ENCODE results near the gene GSTT2.
"Not testable (repeated sequence)": the region's sequence is repeated elsewhere in the genome, so short reads cannot be mapped to it uniquely, and the experiment has no call there.

GRCh38 chr22:23986089-23986488 is 6.2 kb downstream of the GSTT2 start:
- not testable (repeated sequence) for TF ChIP-seq POLR2A, CTCF, POLR2AphosphoS5, EP300 (IDR thresholded peaks at IDR 0.05)
